CD4-positive, alpha-beta memory T cell (primary cell): Measurements from ENCODE around the gene LRP1B. TPM values are rescaled to one million over a fixed set of nuclear protein-coding genes. Genes with fewer than 3 reads are reported as not detected.

Experiments
- CTCF ChIA-PET: fragments of 350-600 bp; sonication (Branson Sonifier 250); formaldehyde crosslinking; loops from one replicate; lab custom pipeline; 2021; ENCODE audit warnings: inconsistent platforms; ENCODE audit not compliant: partially characterized antibody; lab: Charles Lee
- POLR2A ChIA-PET: fragments of 350-600 bp; sonication (Branson Sonifier 250); formaldehyde crosslinking; loops from one replicate; lab custom pipeline; 2021; ENCODE audit not compliant: partially characterized antibody; lab: Charles Lee
- DNase-seq, 5 donors: peaks; one replicate each; pipeline versions ENCODE4 v3.0.0 to v3.0.0-alpha.2; 2020 to 2022; ENCODE audit warnings: mixed read lengths in 1 of 5
- H3K27ac ChIP-seq: one replicate; pipeline ENCODE4 v1.7.0; 2013; ENCODE audit warnings: low read depth, low read length
- H3K27me3 ChIP-seq: 2 replicates; pipeline ENCODE4 v1.7.0; 2013; ENCODE audit warnings: mild to moderate bottlenecking, low read length, moderate library complexity; ENCODE audit not compliant: insufficient read depth
- H3K36me3 ChIP-seq: 2 replicates; pipeline ENCODE4 v1.7.0; 2013; ENCODE audit warnings: mild to moderate bottlenecking, low read length, moderate library complexity; ENCODE audit not compliant: insufficient read depth
- H3K4me1 ChIP-seq: 2 replicates; pipeline ENCODE4 v1.7.0; 2013; ENCODE audit warnings: mild to moderate bottlenecking, low read length, moderate library complexity; ENCODE audit not compliant: insufficient read depth
- H3K4me3 ChIP-seq, 2 donors: one replicate each; pipeline ENCODE4 v1.7.0; 2013; ENCODE audit warnings: low read length in 2 of 2, mild to moderate bottlenecking in 1 of 2
- H3K9me3 ChIP-seq, 2 donors: one replicate each; pipeline ENCODE4 v1.7.0; 2013; ENCODE audit warnings: low read length in 2 of 2, control low read depth in 1 of 2; ENCODE audit not compliant: control insufficient read depth in 1 of 2
- H3K27ac Mint-ChIP-seq, 7 donors: one replicate each; pipeline ENCODE4 v1.8.0; 2020 to 2021; ENCODE audit warnings: mixed read lengths in 7 of 7, mild to moderate bottlenecking in 6 of 7, inconsistent platforms in 3 of 7, moderate library complexity in 3 of 7
- H3K27me3 Mint-ChIP-seq, 2 donors: one replicate each; pipeline ENCODE4 v1.8.0; 2020 to 2021; ENCODE audit warnings: mixed read lengths in 2 of 2
- H3K36me3 Mint-ChIP-seq, 2 donors: one replicate each; pipeline ENCODE4 v1.8.0; 2020 to 2021; ENCODE audit warnings: mixed read lengths in 2 of 2, inconsistent platforms in 1 of 2, mild to moderate bottlenecking in 1 of 2
- H3K4me1 Mint-ChIP-seq, 4 donors: one replicate each; pipeline ENCODE4 v1.8.0; 2020 to 2021; ENCODE audit warnings: mixed read lengths in 4 of 4, mild to moderate bottlenecking in 1 of 4
- H3K4me3 Mint-ChIP-seq, 8 donors: one replicate each; pipeline ENCODE4 v1.8.0; 2020 to 2021; ENCODE audit warnings: mixed read lengths in 8 of 8, mild to moderate bottlenecking in 7 of 8, moderate library complexity in 6 of 8, inconsistent platforms in 3 of 8
- H3K9me3 Mint-ChIP-seq, 8 donors: one replicate each; pipeline ENCODE4 v1.8.0; 2020 to 2021; ENCODE audit warnings: mixed read lengths in 8 of 8, mild to moderate bottlenecking in 5 of 8, inconsistent platforms in 3 of 8, moderate library complexity in 1 of 8
- intact Hi-C: fragments of 100-400 bp; cut with micrococcal nuclease; formaldehyde crosslinking; loops from one replicate; pipeline ENCODE4 v1.15.1; 2023
- polyA plus RNA-seq, 2 donors: library from polyadenylated mRNA; unstranded; fragments of 300-500 nt; fragmentation: Illumina TruSeq; gene quantifications; one replicate each; pipeline ENCODE4 v1.2.3, GENCODE V29; 2021
- total RNA-seq, 2 experiments: library from RNA; stranded (reverse); gene quantifications; one replicate each; pipeline ENCODE4 v1.2.3, GENCODE V29; 2021

Gene LRP1B
- total and polyA plus RNA-seq, 4 experiments from 2014 or later, result not detected

- POLR2A ChIA-PET, result no interaction called here
- H3K4me1 ChIP-seq, result no peaks in the 10 kb centered on the region
- DNase-seq, result no peak
- Mint-ChIP-seq H3K9me3 (peaks cover 0 to 10% (median 2%) of the 10 kb centered on the region in 8 donors), H3K36me3 (no peaks in the 10 kb centered on the region), H3K4me3 (no peak overlapping the region), H3K4me1 (no peaks in the 10 kb centered on the region), H3K27me3 (no peaks in the 10 kb centered on the region), H3K27ac (no peak overlapping the region)
- H3K9me3 ChIP-seq, result no peaks in the 10 kb centered on the region
- CTCF ChIA-PET, result no interaction called here
- H3K36me3 ChIP-seq, result no peaks in the 10 kb centered on the region
- no peak overlapping the region for H3K4me3 ChIP-seq
- H3K27ac ChIP-seq, result no peak overlapping the region
- no peaks in the 10 kb centered on the region for H3K27me3 ChIP-seq
- intact Hi-C loops, result no loop called here
These were observed 1027.6 kb downstream of the LRP1B start for GRCh38 chr2:141103216-141103615.

DNA sequence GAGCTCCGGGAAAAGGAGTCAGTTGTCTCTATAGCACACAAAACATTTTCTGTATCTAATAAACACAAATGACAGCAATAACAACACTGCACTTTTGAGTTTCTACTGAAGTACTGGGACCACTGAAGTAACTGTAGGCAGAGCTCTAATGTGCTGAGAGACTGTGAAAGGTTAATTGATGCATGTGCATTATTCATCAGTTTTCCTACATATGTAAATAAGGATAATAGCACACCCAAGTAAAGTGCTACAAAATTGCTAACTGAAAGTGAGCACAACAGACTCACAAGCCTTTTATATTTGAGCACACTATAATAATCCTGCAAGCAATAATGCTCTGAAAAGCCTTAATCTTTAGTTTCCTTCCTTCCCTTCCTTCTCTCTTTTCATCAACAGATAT lies 1051.6 kb downstream of the LRP1B start:
- no peak for DNase-seq
- intact Hi-C loops, result no loop called here
- H3K36me3 Mint-ChIP-seq, result no peaks in the 10 kb centered on the region
- peaks cover 0 to 24% (median 7%) of the 10 kb centered on the region in 8 donors for H3K9me3 Mint-ChIP-seq
- H3K27ac Mint-ChIP-seq, result no peak overlapping the region
- no peaks in the 10 kb centered on the region for H3K4me1 Mint-ChIP-seq
- ChIA-PET POLR2A (no interaction called here), CTCF (no interaction called here)
- H3K36me3 ChIP-seq, result no peaks in the 10 kb centered on the region
- H3K9me3 ChIP-seq, result no peaks in the 10 kb centered on the region
- H3K4me1 ChIP-seq, result no peaks in the 10 kb centered on the region
- H3K4me3 Mint-ChIP-seq, result no peak overlapping the region
- no peaks in the 10 kb centered on the region for H3K27me3 Mint-ChIP-seq
- no peak overlapping the region for H3K4me3 ChIP-seq
- H3K27me3 ChIP-seq, result no peaks in the 10 kb centered on the region
- H3K27ac ChIP-seq, result no peak overlapping the region

GRCh38 chr2:141075753-141076152 lies 1055.1 kb downstream of the LRP1B start:
- Mint-ChIP-seq H3K36me3 (no peaks in the 10 kb centered on the region), H3K27me3 (no peaks in the 10 kb centered on the region), H3K4me1 (no peaks in the 10 kb centered on the region), H3K27ac (no peak overlapping the region), H3K4me3 (no peak overlapping the region), H3K9me3 (peaks cover 0 to 22% (median 4%) of the 10 kb centered on the region in 8 donors)
- H3K9me3 ChIP-seq, result no peaks in the 10 kb centered on the region
- no peaks in the 10 kb centered on the region for H3K4me1 ChIP-seq
- no peak for DNase-seq
- no peaks in the 10 kb centered on the region for H3K27me3 ChIP-seq
- H3K27ac ChIP-seq, result no peak overlapping the region
- no peaks in the 10 kb centered on the region for H3K36me3 ChIP-seq
- no peak overlapping the region for H3K4me3 ChIP-seq
- intact Hi-C loops, result no loop called here
- POLR2A ChIA-PET, result no interaction called here
- CTCF ChIA-PET, result no interaction called here

DNA sequence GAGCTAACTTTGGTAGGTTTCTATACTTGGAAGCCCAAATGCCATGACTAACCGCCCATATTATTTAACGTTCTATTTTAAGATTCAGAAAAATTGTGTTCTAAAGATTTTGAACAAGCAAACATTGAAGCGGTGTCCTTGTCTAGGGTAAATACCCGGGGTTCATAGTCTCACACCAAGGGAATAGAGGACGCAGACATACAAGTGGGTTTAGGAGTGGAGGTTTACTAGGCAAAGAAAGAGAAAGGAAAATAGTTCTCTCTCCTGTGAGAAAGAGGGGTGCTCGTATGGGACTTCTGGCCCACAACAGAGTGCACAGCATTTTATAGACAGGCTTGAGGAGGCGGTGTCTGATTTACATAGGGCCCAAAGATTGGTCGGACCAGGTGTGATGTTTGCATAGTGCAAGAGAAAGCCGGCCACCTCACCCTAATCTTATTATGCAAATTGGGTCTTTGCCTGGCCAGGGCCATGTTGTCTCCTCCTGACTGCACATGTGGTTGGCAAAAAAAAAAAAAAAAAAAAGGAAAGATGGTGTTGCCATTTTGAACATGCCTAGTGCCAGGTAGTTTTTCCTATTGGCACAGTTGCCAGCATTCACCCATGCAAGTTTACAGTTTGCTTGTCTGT lies 1062.6 kb downstream of the LRP1B start:
- POLR2A ChIA-PET, result no interaction called here

GRCh38 chr2:141065042-141065441 lies 1065.8 kb downstream of the LRP1B start:
- no peak overlapping the region for H3K4me3 Mint-ChIP-seq
- intact Hi-C loops, result no loop called here
- no peaks in the 10 kb centered on the region for H3K4me1 ChIP-seq
- no peaks in the 10 kb centered on the region for H3K9me3 ChIP-seq
- H3K4me1 Mint-ChIP-seq, result no peaks in the 10 kb centered on the region
- H3K27ac ChIP-seq, result no peak overlapping the region
- no peak for DNase-seq
- H3K36me3 Mint-ChIP-seq, result no peaks in the 10 kb centered on the region
- POLR2A ChIA-PET, result no interaction called here
- no peak overlapping the region for H3K27ac Mint-ChIP-seq
- no peak overlapping the region for H3K4me3 ChIP-seq
- no peaks in the 10 kb centered on the region for H3K27me3 ChIP-seq
- no peaks in the 10 kb centered on the region for H3K27me3 Mint-ChIP-seq
- peaks cover 0 to 17% (median 9%) of the 10 kb centered on the region in 8 donors for H3K9me3 Mint-ChIP-seq
- no peaks in the 10 kb centered on the region for H3K36me3 ChIP-seq
- CTCF ChIA-PET, result no interaction called here

More for the DNA sequence above, 1062.6 kb downstream of the LRP1B start:
- CTCF ChIA-PET, result no interaction called here
- Mint-ChIP-seq H3K4me3 (no peak overlapping the region), H3K36me3 (no peaks in the 10 kb centered on the region), H3K27me3 (no peaks in the 10 kb centered on the region), H3K4me1 (no peaks in the 10 kb centered on the region), H3K9me3 (peaks cover 0 to 15% (median 5%) of the 10 kb centered on the region in 8 donors), H3K27ac (no peak overlapping the region)
- Histone ChIP-seq H3K4me1 (no peaks in the 10 kb centered on the region), H3K9me3 (no peaks in the 10 kb centered on the region), H3K27me3 (no peaks in the 10 kb centered on the region), H3K27ac (no peak overlapping the region), H3K36me3 (no peaks in the 10 kb centered on the region), H3K4me3 (no peak overlapping the region)
- DNase-seq, result no peak
- intact Hi-C loops, result no loop called here

DNA sequence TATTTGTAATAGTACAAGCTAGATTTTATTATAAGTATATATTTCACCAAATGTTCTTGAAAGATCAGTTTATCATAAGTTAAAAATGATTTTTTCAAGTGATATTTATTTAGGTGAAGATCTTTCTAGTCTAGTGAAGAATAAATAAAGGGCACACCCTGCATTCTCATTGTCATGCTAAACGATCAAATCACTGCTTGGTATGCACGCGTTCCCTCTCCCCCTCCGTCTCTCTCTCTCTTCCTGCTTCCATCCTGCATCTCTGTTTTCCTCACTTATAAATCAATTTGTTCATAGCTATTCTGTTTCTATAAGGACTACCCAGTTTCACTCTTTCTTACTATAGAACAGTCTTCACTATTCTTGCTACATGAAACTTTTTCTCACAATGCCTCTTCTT lies 1067.4 kb downstream of the LRP1B start:
- H3K27me3 Mint-ChIP-seq, result no peaks in the 10 kb centered on the region
- H3K9me3 ChIP-seq, result no peaks in the 10 kb centered on the region
- intact Hi-C loops, result no loop called here
- H3K9me3 Mint-ChIP-seq, result peaks cover 0 to 17% (median 9%) of the 10 kb centered on the region in 8 donors
- H3K27me3 ChIP-seq, result no peaks in the 10 kb centered on the region
- CTCF ChIA-PET, result no interaction called here
- H3K27ac ChIP-seq, result no peak overlapping the region
- H3K4me3 Mint-ChIP-seq, result no peak overlapping the region
- POLR2A ChIA-PET, result no interaction called here
- H3K36me3 ChIP-seq, result no peaks in the 10 kb centered on the region
- no peak overlapping the region for H3K4me3 ChIP-seq
- no peaks in the 10 kb centered on the region for H3K36me3 Mint-ChIP-seq
- H3K27ac Mint-ChIP-seq, result no peak overlapping the region
- H3K4me1 ChIP-seq, result no peaks in the 10 kb centered on the region
- H3K4me1 Mint-ChIP-seq, result no peaks in the 10 kb centered on the region
- DNase-seq, result no peak

GRCh38 chr2:141062443-141062842 lies 1068.4 kb downstream of the LRP1B start:
- Mint-ChIP-seq H3K36me3 (no peaks in the 10 kb centered on the region), H3K27ac (no peak overlapping the region), H3K4me3 (no peak overlapping the region), H3K4me1 (no peaks in the 10 kb centered on the region), H3K9me3 (peaks cover 0 to 15% (median 7%) of the 10 kb centered on the region in 8 donors), H3K27me3 (no peaks in the 10 kb centered on the region)
- Histone ChIP-seq H3K4me3 (no peak overlapping the region), H3K36me3 (no peaks in the 10 kb centered on the region), H3K9me3 (no peaks in the 10 kb centered on the region), H3K27ac (no peak overlapping the region), H3K4me1 (no peaks in the 10 kb centered on the region), H3K27me3 (no peaks in the 10 kb centered on the region)
- POLR2A ChIA-PET, result no interaction called here
- no peak for DNase-seq
- intact Hi-C loops, result no loop called here
- CTCF ChIA-PET, result no interaction called here
